Thyroid gland (tissue), 4 donors: Measurements from ENCODE around the gene BCAT1. TPM values are rescaled to one million over a fixed set of nuclear protein-coding genes. Genes with fewer than 3 reads are reported as not detected.

Source experiments
- DNase-seq, 2 donors: peaks; one replicate each; pipeline ENCODE4 v3.0.0-alpha.2; 2019
- H3K27ac ChIP-seq, 3 donors: fragments of 200-600 bp; sonication (generic); 1 replicate in 2 of 3; 2 replicates in 1 of 3; pipeline ENCODE4 v1.5.1; 2016 to 2019; ENCODE audit warnings: mild to moderate bottlenecking in 1 of 3, moderate library complexity in 1 of 3
- H3K27me3 ChIP-seq: fragments of 200-600 bp; sonication (generic); one replicate; pipeline ENCODE4 v1.5.1; 2019
- H3K36me3 ChIP-seq, 2 donors: fragments of 200-600 bp; sonication (generic); one replicate each; pipeline ENCODE4 v1.5.1; 2016 to 2019
- H3K4me1 ChIP-seq, 2 donors: fragments of 200-600 bp; sonication (generic); one replicate each; pipeline ENCODE4 v1.5.1; 2017 to 2019
- H3K4me3 ChIP-seq, 3 donors: fragments of 200-600 bp; sonication (generic); replicated peaks in 1 of 3; 1 replicate in 2 of 3; 2 replicates in 1 of 3; pipeline ENCODE4 v1.5.1; 2016; ENCODE audit warnings: mild to moderate bottlenecking in 1 of 3
- H3K9me3 ChIP-seq: fragments of 200-600 bp; sonication (generic); one replicate; pipeline ENCODE4 v1.5.1; 2017
- POLR2A ChIP-seq, 2 donors: fragments of 450-650 bp; IDR thresholded peaks; one replicate each; pipeline ENCODE4 v1.6.1; 2017; ENCODE audit warnings: antibody characterized with exemption in 2 of 2, mild to moderate bottlenecking in 2 of 2, moderate library complexity in 1 of 2
- WGBS, 2 donors: methylation state at CpG; one replicate each; pipeline ENCODE4 v1.1.5; 2017; 5-methylcytosine and 5-hydroxymethylcytosine counted together
- intact Hi-C: fragments of 100-400 bp; cut with DNase I; formaldehyde crosslinking; loops from one replicate; pipeline ENCODE4 v1.15.1; 2023
- total RNA-seq, 4 donors: library from RNA; depleted of rRNA; stranded (reverse); fragments of >200 nt; gene quantifications; one replicate each; pipeline ENCODE4 v1.2.3, GENCODE V29; 2016
- TF ChIP-seq, protein P1 (sequence below), 6 experiments: fragments of 200-600 bp in 3 of 6; fragments of 450-650 bp in 3 of 6; sonication (generic) in 3 of 6; IDR thresholded peaks; one replicate each; pipeline ENCODE4 v1.5.1; 2016 to 2019; ENCODE audit warnings: antibody characterized with exemption in 6 of 6, mild to moderate bottlenecking in 2 of 6, inconsistent platforms in 1 of 6, moderate library complexity in 1 of 6

Gene BCAT1
- total RNA-seq, 4 donors from 2014 or later: 3.8 to 49.1 (median 13.2) TPM

GRCh38 chr12:24838531-24838950, 110.4 kb downstream of the BCAT1 start:
- peaks cover 0 to 4% of the 10 kb centered on the region in 2 donors for H3K4me1 ChIP-seq
- H3K27ac ChIP-seq: no peak overlapping the region
- H3K27me3 ChIP-seq: no peaks in the 10 kb centered on the region
- H3K36me3 ChIP-seq: no peaks in the 10 kb centered on the region
- intact Hi-C loops: no loop called here
- 67 to 68% methylated on average over 2 of the region's 2 CpGs for WGBS, 2 donors
- H3K9me3 ChIP-seq: no peaks in the 10 kb centered on the region
- TF ChIP-seq POLR2A (IDR thresholded peaks at IDR 0.05): no peak
- TF ChIP-seq, protein P1, sequence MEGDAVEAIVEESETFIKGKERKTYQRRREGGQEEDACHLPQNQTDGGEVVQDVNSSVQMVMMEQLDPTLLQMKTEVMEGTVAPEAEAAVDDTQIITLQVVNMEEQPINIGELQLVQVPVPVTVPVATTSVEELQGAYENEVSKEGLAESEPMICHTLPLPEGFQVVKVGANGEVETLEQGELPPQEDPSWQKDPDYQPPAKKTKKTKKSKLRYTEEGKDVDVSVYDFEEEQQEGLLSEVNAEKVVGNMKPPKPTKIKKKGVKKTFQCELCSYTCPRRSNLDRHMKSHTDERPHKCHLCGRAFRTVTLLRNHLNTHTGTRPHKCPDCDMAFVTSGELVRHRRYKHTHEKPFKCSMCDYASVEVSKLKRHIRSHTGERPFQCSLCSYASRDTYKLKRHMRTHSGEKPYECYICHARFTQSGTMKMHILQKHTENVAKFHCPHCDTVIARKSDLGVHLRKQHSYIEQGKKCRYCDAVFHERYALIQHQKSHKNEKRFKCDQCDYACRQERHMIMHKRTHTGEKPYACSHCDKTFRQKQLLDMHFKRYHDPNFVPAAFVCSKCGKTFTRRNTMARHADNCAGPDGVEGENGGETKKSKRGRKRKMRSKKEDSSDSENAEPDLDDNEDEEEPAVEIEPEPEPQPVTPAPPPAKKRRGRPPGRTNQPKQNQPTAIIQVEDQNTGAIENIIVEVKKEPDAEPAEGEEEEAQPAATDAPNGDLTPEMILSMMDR (IDR thresholded peaks at IDR 0.05): no peak
- DNase-seq: no peak
- no peak overlapping the region for H3K4me3 ChIP-seq

DNA sequence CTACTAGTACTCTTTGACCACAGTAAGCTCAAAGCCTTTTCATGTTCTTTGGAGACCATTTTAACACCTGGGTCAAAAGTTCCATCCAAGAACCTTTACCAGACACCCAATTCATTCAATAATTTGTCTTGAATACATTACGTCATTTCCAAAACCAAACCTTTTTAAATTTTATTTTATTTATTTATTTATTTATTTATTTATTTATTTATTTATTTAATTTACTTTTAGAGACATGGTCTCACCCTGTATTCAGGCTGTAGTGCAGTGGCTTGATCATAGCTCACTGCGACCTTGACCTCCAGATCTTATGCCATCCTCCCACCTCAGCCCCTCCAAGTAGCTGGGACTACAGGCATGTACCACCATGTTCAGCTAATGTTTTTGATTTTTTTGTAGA, 113.5 kb downstream of the BCAT1 start:
- Histone ChIP-seq H3K4me3 (no peak overlapping the region), H3K9me3 (no peaks in the 10 kb centered on the region), H3K27me3 (no peaks in the 10 kb centered on the region), H3K27ac (no peak overlapping the region), H3K4me1 (peaks cover 0 to 4% of the 10 kb centered on the region in 2 donors), H3K36me3 (no peaks in the 10 kb centered on the region)
- intact Hi-C loops: no loop called here
- 97 to 98% methylated on average over 2 of the region's 2 CpGs for WGBS, 2 donors
- TF ChIP-seq, protein P1 (IDR thresholded peaks at IDR 0.05): no peak
- no peak for DNase-seq

GRCh38 chr12:24833513-24833912, 115.4 kb downstream of the BCAT1 start:
- Histone ChIP-seq H3K4me3 (no peak overlapping the region), H3K27me3 (no peaks in the 10 kb centered on the region), H3K36me3 (no peaks in the 10 kb centered on the region), H3K9me3 (no peaks in the 10 kb centered on the region), H3K27ac (no peak overlapping the region), H3K4me1 (peaks cover 0 to 4% of the 10 kb centered on the region in 2 donors)
- 93 to 95% methylated on average over 3 of the region's 3 CpGs for WGBS, 2 donors
- intact Hi-C loops: no loop called here
- TF ChIP-seq, protein P1 (IDR thresholded peaks at IDR 0.05): no peak
- no peak for TF ChIP-seq POLR2A (IDR thresholded peaks at IDR 0.05)
- DNase-seq: no peak

- no peaks in the 10 kb centered on the region for H3K27me3 ChIP-seq
- no peak overlapping the region for H3K4me3 ChIP-seq
- no peak for TF ChIP-seq POLR2A (IDR thresholded peaks at IDR 0.05)
- TF ChIP-seq, protein P1 (IDR thresholded peaks at IDR 0.05): no peak
- WGBS, 2 donors: 74 to 83% methylated on average over 5 of the region's 5 CpGs
- H3K4me1 ChIP-seq: peaks cover 0 to 3% of the 10 kb centered on the region in 2 donors
- no peak overlapping the region for H3K27ac ChIP-seq
- DNase-seq: no peak
- H3K9me3 ChIP-seq: no peaks in the 10 kb centered on the region
- no peaks in the 10 kb centered on the region for H3K36me3 ChIP-seq
- intact Hi-C loops: no loop called here
Observed at GRCh38 chr12:24823808-24824515, 124.9 kb downstream of the BCAT1 start.

GRCh38 chr12:24822121-24822899, 126.6 kb downstream of the BCAT1 start:
- Histone ChIP-seq H3K36me3 (no peaks in the 10 kb centered on the region), H3K9me3 (no peaks in the 10 kb centered on the region), H3K27ac (no peak overlapping the region), H3K27me3 (no peaks in the 10 kb centered on the region), H3K4me1 (peaks cover 0 to 3% of the 10 kb centered on the region in 2 donors), H3K4me3 (no peak overlapping the region)
- TF ChIP-seq, protein P1 (IDR thresholded peaks at IDR 0.05): no peak
- TF ChIP-seq POLR2A (IDR thresholded peaks at IDR 0.05): no peak
- intact Hi-C loops: no loop called here
- 64 to 77% methylated on average over 5 of the region's 5 CpGs for WGBS, 2 donors
- DNase-seq: no peak
